HG03196 (cell line): ENCODE data around the gene SERBP1.
"Not testable (repeated sequence)": the region's sequence is repeated elsewhere in the genome, so short reads cannot be mapped to it uniquely, and the experiment has no call there.

Experiments
- ATAC-seq: cut with Tn5 transposase; IDR thresholded peaks from one replicate; pipeline ENCODE4 v1.9.1; 2021; ENCODE audit not compliant: unreplicated experiment

The SERBP1 gene

DNA sequence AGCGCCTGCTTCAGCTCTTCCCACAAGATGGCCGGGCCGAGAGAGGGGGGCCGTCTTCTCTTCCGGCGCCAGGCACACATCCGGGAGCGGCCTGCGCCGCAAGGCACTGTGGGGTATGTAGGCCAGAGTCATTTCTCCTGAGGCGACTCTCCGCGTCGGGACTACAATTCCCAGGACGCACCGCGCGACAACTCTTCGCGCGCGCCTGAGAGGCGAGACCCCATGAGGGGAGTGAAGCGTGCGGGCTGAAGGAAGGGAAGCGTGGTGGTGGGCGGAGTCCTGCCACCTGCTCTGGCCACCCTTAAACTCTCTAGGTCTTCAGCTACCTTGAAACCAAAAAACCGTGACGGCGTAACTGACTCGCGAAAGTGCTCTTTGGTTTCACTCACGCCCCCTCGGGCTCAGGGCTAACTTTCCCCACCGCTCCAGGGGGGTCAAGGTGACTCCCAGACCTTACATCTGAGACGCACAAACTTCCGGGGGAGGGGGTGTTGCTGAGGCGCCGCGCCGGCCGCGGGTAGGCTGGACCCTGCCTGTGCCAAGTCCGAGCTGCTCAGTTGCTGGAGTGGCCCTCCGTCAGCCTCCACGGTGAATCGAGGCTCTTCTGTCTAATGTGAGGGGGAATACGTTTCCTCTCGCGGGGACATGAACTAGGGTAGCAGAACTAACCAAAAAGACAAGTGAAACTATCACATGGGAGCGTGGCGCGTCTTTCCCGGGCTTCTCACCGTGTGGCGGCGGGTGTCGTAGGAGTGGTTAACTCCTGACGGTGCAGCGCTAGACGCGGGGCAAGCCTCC lies at the start of gene SERBP1:
Gene SERBP1 (minus strand): TSS at position 45 of the 798 bp plus-strand sequence. CDS start 102 bp downstream, outside the sequence.
- peak; percentile 94 for ATAC-seq

- ATAC-seq, result no peak
Measured at GRCh38 chr1:67479146-67479891, 49.1 kb upstream of the SERBP1 start.

DNA sequence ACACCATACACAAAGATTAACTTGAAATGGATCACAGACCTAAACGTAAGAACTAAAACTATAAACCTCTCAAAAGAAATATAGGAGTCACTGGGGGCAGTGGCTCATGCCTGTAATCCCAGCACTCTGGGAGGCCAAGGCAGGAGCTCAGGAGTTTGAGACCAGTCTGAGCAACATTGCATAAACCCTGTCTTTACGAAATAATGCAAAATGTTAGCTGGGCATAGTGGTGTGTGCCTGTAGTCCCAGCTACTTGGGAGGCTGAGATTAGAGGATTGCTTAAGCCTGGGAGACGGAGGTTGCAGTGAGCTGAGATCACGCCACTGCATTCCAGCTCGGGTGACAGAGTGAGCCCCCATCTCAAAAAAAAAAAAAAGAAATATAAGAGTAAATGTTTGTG lies 46.7 kb upstream of the SERBP1 start:
- ATAC-seq, result no peak

- ATAC-seq, result no peak
Measured at GRCh38 chr1:67476006-67476482, 45.8 kb upstream of the SERBP1 start.

GRCh38 chr1:67472056-67472455 lies 41.9 kb upstream of the SERBP1 start:
- ATAC-seq, result no peak

DNA sequence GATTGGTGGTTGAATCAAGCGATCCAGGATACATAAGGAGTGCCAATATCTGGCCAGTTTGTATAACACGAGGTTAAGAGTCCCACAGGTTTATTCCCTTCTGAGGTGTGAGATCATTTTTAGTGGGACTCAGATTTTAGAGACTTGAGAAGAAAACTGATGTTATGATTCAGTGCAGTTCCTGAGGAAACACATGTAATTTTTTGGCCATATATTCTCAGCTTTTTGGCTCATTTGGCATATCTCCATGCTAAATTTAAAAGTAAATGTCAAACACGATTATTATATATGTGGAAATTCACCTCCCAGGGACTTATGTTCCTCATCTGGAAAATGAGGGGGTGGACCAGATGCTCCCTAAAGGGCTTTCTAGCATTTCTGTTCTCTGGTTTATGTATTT lies 39.2 kb upstream of the SERBP1 start:
- no peak for ATAC-seq

- no peak for ATAC-seq
Measured at GRCh38 chr1:67468066-67468718, 38.0 kb upstream of the SERBP1 start.

DNA sequence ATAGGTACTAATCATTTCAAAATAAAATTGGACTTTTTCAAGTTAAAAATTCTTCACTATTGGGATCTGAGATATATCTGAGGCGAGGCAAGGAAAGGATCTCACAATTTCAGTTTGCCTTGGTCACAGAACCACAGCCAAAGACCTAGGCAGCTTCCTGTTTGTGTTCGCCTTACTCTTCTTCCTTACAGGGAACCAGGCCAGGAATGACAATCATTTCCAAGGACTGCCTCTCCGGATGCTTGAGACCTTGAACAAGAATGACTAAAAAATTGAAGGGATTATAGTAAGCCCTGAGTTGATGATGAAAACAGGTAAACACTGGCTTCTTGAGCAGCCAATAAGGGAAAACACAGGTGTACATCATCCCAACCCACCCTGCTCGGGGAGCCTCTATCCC lies 35.2 kb upstream of the SERBP1 start:
- ATAC-seq, result no peak

DNA sequence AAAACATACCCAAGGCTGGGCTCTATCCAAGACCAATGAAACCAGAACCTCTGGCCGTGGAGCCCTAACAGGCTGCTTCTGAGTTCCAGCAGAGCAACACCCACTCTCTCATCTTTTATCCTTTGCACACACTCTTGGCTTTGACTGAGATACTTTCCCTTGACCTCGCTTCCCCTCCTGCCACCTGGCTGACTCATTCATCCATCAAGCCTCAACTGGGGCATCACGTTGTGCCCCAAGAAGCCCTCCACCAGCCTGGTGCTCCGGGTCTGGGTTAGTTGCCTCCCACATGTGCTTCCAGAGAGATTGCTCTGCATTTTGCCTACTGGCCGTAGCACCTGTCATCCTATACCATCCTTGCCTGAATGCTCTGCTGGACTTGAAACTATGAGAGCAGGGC lies 34.5 kb upstream of the SERBP1 start:
- ATAC-seq, result no peak

- no peak for ATAC-seq
Measured at GRCh38 chr1:67464058-67464457, 33.9 kb upstream of the SERBP1 start.

DNA sequence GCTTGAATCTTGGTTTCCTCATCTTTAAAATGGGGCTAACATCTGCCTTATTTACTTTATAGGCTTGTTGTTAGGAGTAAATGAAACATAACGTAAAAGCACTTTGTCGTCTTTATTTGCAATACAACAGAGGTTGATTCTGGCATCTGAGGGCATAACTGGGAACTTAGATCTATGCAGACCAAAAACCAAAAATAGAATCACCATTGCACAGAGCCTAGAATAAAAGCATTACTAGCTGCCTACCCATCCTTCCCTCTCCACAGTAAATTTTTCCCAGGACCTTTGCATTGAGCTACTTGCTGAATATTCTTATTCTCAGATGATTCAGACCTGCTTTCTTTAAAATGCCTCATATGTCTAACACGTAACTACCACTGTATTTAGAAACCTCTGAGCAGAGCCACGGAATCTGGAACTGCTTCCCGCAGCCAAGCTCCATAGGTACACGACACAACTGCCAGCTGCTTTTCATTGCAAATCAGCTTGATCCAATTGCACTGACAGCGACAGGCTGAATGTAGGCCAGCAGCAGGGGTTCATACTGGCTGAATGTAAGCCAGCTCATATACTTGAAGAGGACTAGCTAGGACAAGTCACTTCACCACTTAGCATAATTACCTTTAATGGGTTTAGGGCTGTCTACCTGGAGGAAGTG lies 33.2 kb upstream of the SERBP1 start:
- no peak for ATAC-seq

GRCh38 chr1:67460676-67461500 lies 30.7 kb upstream of the SERBP1 start:
- no peak for ATAC-seq

GRCh38 chr1:67459068-67459467 lies 28.9 kb upstream of the SERBP1 start:
- ATAC-seq, result no peak

GRCh38 chr1:67458663-67459062 lies 28.5 kb upstream of the SERBP1 start:
- no peak for ATAC-seq

- ATAC-seq, result no peak
Measured at GRCh38 chr1:67457247-67457646, 27.0 kb upstream of the SERBP1 start.

DNA sequence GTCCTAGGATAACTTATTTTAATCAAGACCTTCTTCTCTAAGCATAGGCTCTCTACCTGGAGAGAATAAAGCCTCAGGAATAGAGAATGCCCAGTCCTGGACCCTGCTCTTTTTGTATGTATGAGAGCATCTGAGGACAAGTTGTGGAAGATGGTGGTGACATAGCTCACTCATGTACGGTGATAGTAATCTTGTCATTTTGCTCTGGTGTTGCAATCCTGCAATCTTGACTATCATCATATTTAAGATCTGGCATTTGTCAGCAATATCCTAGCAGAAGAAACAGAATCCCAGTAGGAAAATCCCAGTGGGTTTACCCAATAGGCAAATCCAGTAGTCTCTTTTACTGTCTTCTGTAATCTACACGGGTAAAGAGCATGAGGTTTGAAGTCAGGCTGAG lies 21.6 kb upstream of the SERBP1 start:
- no peak for ATAC-seq

DNA sequence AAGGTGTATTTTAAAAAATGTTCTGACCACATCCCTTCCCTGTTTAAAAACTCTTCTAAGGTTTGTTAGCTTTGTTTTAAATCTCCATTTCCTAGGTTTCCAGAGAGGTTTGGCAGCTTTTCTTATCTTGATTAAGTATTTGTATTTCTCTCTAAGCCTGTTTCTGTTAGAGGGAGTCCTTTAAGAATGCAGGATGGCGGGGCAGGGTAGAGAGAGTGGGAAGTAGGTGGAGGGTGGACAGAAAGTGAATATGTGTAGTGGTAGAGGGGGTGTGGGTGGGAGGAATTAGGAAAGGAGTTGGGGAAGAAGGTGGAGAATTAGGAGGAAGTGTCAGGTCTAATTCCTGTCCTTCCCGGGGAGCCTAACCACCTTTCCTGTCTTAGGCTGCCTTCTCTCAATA lies 21.2 kb upstream of the SERBP1 start:
- no peak for ATAC-seq

DNA sequence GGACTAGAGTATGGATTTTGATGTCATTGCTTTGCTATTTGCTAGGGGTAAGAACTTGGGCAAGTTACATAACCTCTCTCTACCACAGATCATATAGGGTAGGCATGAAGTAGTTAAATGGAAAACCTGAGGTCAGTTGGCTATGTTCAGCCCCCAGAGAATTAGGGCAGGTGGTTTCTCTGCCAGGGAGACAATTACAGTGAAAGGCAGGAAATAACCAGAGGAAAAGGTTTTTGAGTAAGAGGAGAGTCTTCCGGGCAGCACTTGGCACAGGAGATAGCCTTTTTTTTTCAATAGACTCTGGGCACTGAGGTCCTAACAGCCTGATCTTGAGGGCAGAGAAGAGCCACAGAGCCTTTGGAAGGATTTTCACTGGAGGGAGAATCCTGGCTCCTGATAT lies 16.7 kb upstream of the SERBP1 start:
- ATAC-seq, result no peak

GRCh38 chr1:67446014-67446413 lies 15.8 kb upstream of the SERBP1 start:
- not testable (repeated sequence) for ATAC-seq

- no peak for ATAC-seq
Measured at GRCh38 chr1:67441739-67442281, 11.6 kb upstream of the SERBP1 start.
